NCI-H2081 treated with DMSO at 0.1 percent for 48 hours (cell line): Measurements from ENCODE around the gene SRGAP1.
"Not testable (repeated sequence)": the region's sequence is repeated elsewhere in the genome, so short reads cannot be mapped to it uniquely, and the experiment has no call there.

ENCODE experiments used
- DNase-seq: peaks from one replicate; lab custom pipeline; 2025; lab: John Stamatoyannopoulos, UW

SRGAP1 gene

GRCh38 chr12:64007853-64008252 lies 163.4 kb downstream of the SRGAP1 start:
- no peak for DNase-seq

GRCh38 chr12:64008596-64008995 lies 164.1 kb downstream of the SRGAP1 start:
- no peak for DNase-seq

GRCh38 chr12:64009321-64010068 lies 165.0 kb downstream of the SRGAP1 start:
- DNase-seq, result no peak

GRCh38 chr12:64010069-64010686 lies 165.7 kb downstream of the SRGAP1 start:
- DNase-seq, result no peak

- no peak for DNase-seq
Measured at GRCh38 chr12:64016521-64016920, 172.0 kb downstream of the SRGAP1 start.

- DNase-seq, result not testable (repeated sequence)
Measured at GRCh38 chr12:64018116-64018515, 173.6 kb downstream of the SRGAP1 start.

- DNase-seq, result no peak
Measured at GRCh38 chr12:64018524-64018923, 174.0 kb downstream of the SRGAP1 start.

GRCh38 chr12:64019101-64019500 lies 174.6 kb downstream of the SRGAP1 start:
- DNase-seq, result no peak

- no peak for DNase-seq
Measured at GRCh38 chr12:64019654-64020053, 175.2 kb downstream of the SRGAP1 start.

- DNase-seq, result no peak
Measured at GRCh38 chr12:64025174-64025958, 180.9 kb downstream of the SRGAP1 start.

- no peak for DNase-seq
Measured at GRCh38 chr12:64027311-64027710, 182.8 kb downstream of the SRGAP1 start.

- no peak for DNase-seq
Measured at GRCh38 chr12:64028541-64028940, 184.0 kb downstream of the SRGAP1 start.

- no peak for DNase-seq
Measured at GRCh38 chr12:64029013-64029857, 184.7 kb downstream of the SRGAP1 start.

- no peak for DNase-seq
Measured at GRCh38 chr12:64030155-64030554, 185.7 kb downstream of the SRGAP1 start.

- not testable (repeated sequence) for DNase-seq
Measured at GRCh38 chr12:64034056-64034455, 189.6 kb downstream of the SRGAP1 start.

GRCh38 chr12:64034901-64035576 lies 190.5 kb downstream of the SRGAP1 start:
- no peak for DNase-seq

- DNase-seq, result no peak
Measured at GRCh38 chr12:64036414-64036813, 191.9 kb downstream of the SRGAP1 start.

- peak; percentile 82 for DNase-seq
Measured at GRCh38 chr12:64039281-64039871, 194.9 kb downstream of the SRGAP1 start.

GRCh38 chr12:64042911-64043310 lies 198.4 kb downstream of the SRGAP1 start:
- DNase-seq, result no peak

- DNase-seq, result no peak
Measured at GRCh38 chr12:64044191-64044590, 199.7 kb downstream of the SRGAP1 start.

- no peak for DNase-seq
Measured at GRCh38 chr12:64051057-64051456, 206.6 kb downstream of the SRGAP1 start.
